Gastrocnemius medialis (tissue), 4 donors: Measurements from ENCODE around the gene FLT1.

Experiments
- POLR2A ChIP-seq, 2 donors: fragments of 450-650 bp; IDR thresholded peaks; one replicate each; pipeline ENCODE4 v1.6.1; 2017; ENCODE audit warnings: antibody characterized with exemption in 2 of 2, mild to moderate bottlenecking in 2 of 2, moderate library complexity in 2 of 2
- TF ChIP-seq, protein P1 (sequence below), 5 experiments: fragments of 450-650 bp in 3 of 5; fragments of 200-600 bp in 2 of 5; sonication (generic) in 2 of 5; IDR thresholded peaks in 4 of 5; conservative IDR thresholded peaks in 1 of 5; 1 replicate in 4 of 5; 2 replicates in 1 of 5; pipeline ENCODE4 v1.5.1; 2016 to 2019; ENCODE audit warnings: antibody characterized with exemption in 5 of 5, mild to moderate bottlenecking in 3 of 5, moderate library complexity in 3 of 5

DNA sequence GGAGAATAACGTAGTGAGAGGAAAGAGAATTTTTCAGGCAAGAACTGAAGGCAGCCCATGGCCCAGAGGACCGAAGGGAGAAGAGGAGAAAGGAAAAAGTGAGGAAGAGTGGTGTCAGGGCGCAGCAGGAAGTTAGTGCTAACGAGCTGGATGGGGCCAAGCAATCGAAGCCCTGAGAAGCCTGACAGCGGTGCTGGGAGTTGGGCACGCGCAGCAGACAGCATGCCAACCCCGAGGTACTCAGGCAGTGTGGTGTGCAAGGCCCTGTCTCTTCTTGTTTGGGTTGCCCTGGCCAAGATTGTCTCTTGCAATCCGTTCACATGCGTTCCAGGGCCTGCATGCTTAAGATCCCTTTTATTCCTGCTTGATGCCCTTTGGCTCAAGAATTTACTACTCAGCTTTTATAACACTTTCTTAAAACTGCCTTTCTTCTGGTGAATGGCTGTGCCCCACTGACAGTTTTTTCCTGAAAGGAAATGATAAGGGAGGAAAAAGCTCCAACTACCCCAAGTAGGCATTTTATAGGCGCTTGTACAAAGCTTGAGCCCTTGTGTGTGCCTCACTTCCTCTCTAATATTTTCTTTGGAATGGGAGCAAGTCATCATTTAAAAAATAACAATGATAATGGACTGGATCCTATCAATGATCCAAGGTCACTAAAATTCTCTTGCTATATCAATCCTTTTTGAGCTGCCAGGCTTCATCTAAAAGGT lies 115.4 kb downstream of the FLT1 start:
- TF ChIP-seq, protein P1, sequence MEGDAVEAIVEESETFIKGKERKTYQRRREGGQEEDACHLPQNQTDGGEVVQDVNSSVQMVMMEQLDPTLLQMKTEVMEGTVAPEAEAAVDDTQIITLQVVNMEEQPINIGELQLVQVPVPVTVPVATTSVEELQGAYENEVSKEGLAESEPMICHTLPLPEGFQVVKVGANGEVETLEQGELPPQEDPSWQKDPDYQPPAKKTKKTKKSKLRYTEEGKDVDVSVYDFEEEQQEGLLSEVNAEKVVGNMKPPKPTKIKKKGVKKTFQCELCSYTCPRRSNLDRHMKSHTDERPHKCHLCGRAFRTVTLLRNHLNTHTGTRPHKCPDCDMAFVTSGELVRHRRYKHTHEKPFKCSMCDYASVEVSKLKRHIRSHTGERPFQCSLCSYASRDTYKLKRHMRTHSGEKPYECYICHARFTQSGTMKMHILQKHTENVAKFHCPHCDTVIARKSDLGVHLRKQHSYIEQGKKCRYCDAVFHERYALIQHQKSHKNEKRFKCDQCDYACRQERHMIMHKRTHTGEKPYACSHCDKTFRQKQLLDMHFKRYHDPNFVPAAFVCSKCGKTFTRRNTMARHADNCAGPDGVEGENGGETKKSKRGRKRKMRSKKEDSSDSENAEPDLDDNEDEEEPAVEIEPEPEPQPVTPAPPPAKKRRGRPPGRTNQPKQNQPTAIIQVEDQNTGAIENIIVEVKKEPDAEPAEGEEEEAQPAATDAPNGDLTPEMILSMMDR (IDR thresholded peaks at IDR 0.05 in 4 of 5, conservative IDR thresholded peaks at IDR 0.05 in 1 of 5): no peak
- no peak for TF ChIP-seq POLR2A (IDR thresholded peaks at IDR 0.05)
